Caco-2 (cell line): ENCODE measurements around the gene ZNF146. TPM values are rescaled to one million over a fixed set of nuclear protein-coding genes. Genes with fewer than 3 reads are reported as not detected.
"Not testable (repeated sequence)": the region's sequence is repeated elsewhere in the genome, so short reads cannot be mapped to it uniquely, and the experiment has no call there.

Experiments
- BruUV-seq: library from RNA; stranded (reverse); fragments of 400-500 nt; replicated peaks from 2 replicates; lab custom pipeline; 2021; lab: Mats Ljungman, UMichigan
- CTCF ChIA-PET: fragments of 300-600 bp; sonication (Branson Sonifier 250); formaldehyde crosslinking; loops from one replicate; lab custom pipeline; 2022; ENCODE audit warnings: antibody characterized with exemption; lab: Charles Lee
- POLR2A ChIA-PET: fragments of 300-600 bp; sonication (Branson Sonifier 250); formaldehyde crosslinking; loops from one replicate; lab custom pipeline; 2022; ENCODE audit warnings: antibody characterized with exemption; lab: Charles Lee
- DNase-seq, 2 experiments: peaks; one replicate each; pipeline versions ENCODE4 v3.0.0 to v3.0.0-alpha.2; 2020 to 2022
- H3K27me3 ChIP-seq: replicated peaks from 2 replicates; pipeline ENCODE4 v1.6.0; 2011; ENCODE audit warnings: low read length; ENCODE audit not compliant: control insufficient read depth, insufficient read depth
- H3K36me3 ChIP-seq: 2 replicates; pipeline ENCODE4 v1.5.1; 2011; ENCODE audit warnings: low read length; ENCODE audit not compliant: control insufficient read depth, insufficient read depth
- H3K4me1 ChIP-seq: fragments of 250-450 bp; sonication (Bioruptor Pico); 2 replicates; pipeline ENCODE4 v1.5.1; 2020; ENCODE audit warnings: mild to moderate bottlenecking
- H3K4me3 ChIP-seq: 2 replicates; pipeline ENCODE4 v1.5.1; 2011; ENCODE audit warnings: low read depth, mild to moderate bottlenecking, control low read depth, low read length
- H3K9me3 ChIP-seq: fragments of 250-450 bp; sonication (Bioruptor Pico); 2 replicates; pipeline ENCODE4 v1.5.1; 2020; ENCODE audit warnings: mild to moderate bottlenecking, moderate library complexity
- H3K27ac Mint-ChIP-seq: one replicate; pipeline ENCODE4 v1.8.0; 2022; ENCODE audit warnings: mixed read lengths; ENCODE audit not compliant: unreplicated experiment
- H3K27me3 Mint-ChIP-seq: one replicate; pipeline ENCODE4 v1.8.0; 2022; ENCODE audit warnings: mixed read lengths; ENCODE audit not compliant: insufficient read depth, unreplicated experiment
- H3K36me3 Mint-ChIP-seq: one replicate; pipeline ENCODE4 v1.8.0; 2022; ENCODE audit warnings: mild to moderate bottlenecking, mixed read lengths; ENCODE audit not compliant: insufficient read depth, unreplicated experiment
- H3K4me1 Mint-ChIP-seq: one replicate; pipeline ENCODE4 v1.8.0; 2022; ENCODE audit warnings: low read depth, mixed read lengths; ENCODE audit not compliant: unreplicated experiment
- H3K4me3 Mint-ChIP-seq: one replicate; pipeline ENCODE4 v1.8.0; 2022; ENCODE audit warnings: mild to moderate bottlenecking, moderate library complexity, mixed read lengths; ENCODE audit not compliant: unreplicated experiment
- H3K9me3 Mint-ChIP-seq: one replicate; pipeline ENCODE4 v1.8.0; 2022; ENCODE audit warnings: mixed read lengths; ENCODE audit not compliant: unreplicated experiment
- CTCF ChIP-seq, 2 experiments: fragments of 200-600 bp in 1 of 2; IDR thresholded peaks; 1 replicate in 1 of 2; 2 replicates in 1 of 2; pipeline versions ENCODE4 v1.5.1 to v1.8.0; 2011 to 2022; ENCODE audit warnings: antibody characterized with exemption in 1 of 2, control low read depth in 1 of 2, inconsistent platforms in 1 of 2, low read depth in 1 of 2, low read length in 1 of 2, mild to moderate bottlenecking in 1 of 2, moderate library complexity in 1 of 2; ENCODE audit not compliant: insufficient read depth in 1 of 2, severe bottlenecking in 1 of 2, unreplicated experiment in 1 of 2
- intact Hi-C: fragments of 100-400 bp; cut with micrococcal nuclease; formaldehyde crosslinking; loops from one replicate; pipeline ENCODE4 v1.10.0; 2022; ENCODE audit not compliant: unreplicated experiment
- total RNA-seq: library from RNA; stranded (reverse); gene quantifications from 2 replicates; pipeline ENCODE4 v1.2.3, GENCODE V29; 2022

The ZNF146 gene
- total RNA-seq, 1 experiment from 2014 or later, result 76.4 TPM

- DNase-seq, result no peak
- H3K4me3 Mint-ChIP-seq, result no peak overlapping the region
- no peaks in the 10 kb centered on the region for H3K36me3 ChIP-seq
- peaks cover 4% of the 10 kb centered on the region; the same call in 1 of the 2 replicates for H3K4me1 ChIP-seq
- POLR2A ChIA-PET, result no interaction called here
- intact Hi-C loops, result no loop called here
- H3K9me3 Mint-ChIP-seq, result no peaks in the 10 kb centered on the region
- H3K27ac Mint-ChIP-seq, result no peak overlapping the region
- H3K9me3 ChIP-seq, result 0 out of 2 replicates have a peak, but pooled peaks cover 4% of the 10 kb centered on the region
- H3K27me3 ChIP-seq, result no peaks in the 10 kb centered on the region
- no peaks in the 10 kb centered on the region for H3K27me3 Mint-ChIP-seq
- no peak for TF ChIP-seq CTCF (IDR thresholded peaks at IDR 0.05; ENCODE audit: insufficient read depth in 1 of 2, low read depth in 1 of 2, low read length in 1 of 2, severe bottlenecking in 1 of 2, unreplicated experiment in 1 of 2)
- H3K4me1 Mint-ChIP-seq, result peaks cover 7% of the 10 kb centered on the region
- H3K36me3 Mint-ChIP-seq, result no peaks in the 10 kb centered on the region
- BruUV-seq, result no TSS peak
- H3K4me3 ChIP-seq, result no peak overlapping the region
- CTCF ChIA-PET, result interaction anchor here (0.7 to 5.3 kb wide), 2 partner anchors 9 to 45 kb away, joined by 3 to 24 read pairs; no protein-coding TSS in a partner anchor
Observed at GRCh38 chr19:36172852-36173251, 42.1 kb upstream of the ZNF146 start.

- H3K4me3 Mint-ChIP-seq, H3K27me3 Mint-ChIP-seq, H3K36me3 Mint-ChIP-seq, H3K9me3 Mint-ChIP-seq, H3K36me3 ChIP-seq, H3K27ac Mint-ChIP-seq, POLR2A ChIA-PET, H3K9me3 ChIP-seq, H3K27me3 ChIP-seq, H3K4me3 ChIP-seq, BruUV-seq, intact Hi-C loops, DNase-seq, H3K4me1 Mint-ChIP-seq, H3K4me1 ChIP-seq: not testable (repeated sequence)
- CTCF ChIA-PET, result interaction anchor here (0.6 to 5.3 kb wide), 2 partner anchors 46 to 188 kb away, joined by 3 to 24 read pairs; no protein-coding TSS in a partner anchor
Observed at GRCh38 chr19:36173846-36174245, 41.1 kb upstream of the ZNF146 start.

- H3K4me3 Mint-ChIP-seq, H3K4me1 ChIP-seq, BruUV-seq, H3K4me1 Mint-ChIP-seq, CTCF ChIA-PET, H3K36me3 Mint-ChIP-seq, H3K4me3 ChIP-seq, H3K27ac Mint-ChIP-seq, H3K27me3 Mint-ChIP-seq, H3K27me3 ChIP-seq, H3K9me3 ChIP-seq, H3K36me3 ChIP-seq, POLR2A ChIA-PET, intact Hi-C loops, DNase-seq: not testable (repeated sequence)
- H3K9me3 Mint-ChIP-seq, result peaks cover 10% of the 10 kb centered on the region
Observed at GRCh38 chr19:36179077-36179476, 35.8 kb upstream of the ZNF146 start.

- Mint-ChIP-seq H3K36me3 (peaks cover 15% of the 10 kb centered on the region), H3K9me3 (peaks cover 10% of the 10 kb centered on the region), H3K4me3 (no peak overlapping the region), H3K27ac (peak overlapping the region; percentile 39), H3K27me3 (no peaks in the 10 kb centered on the region), H3K4me1 (no peaks in the 10 kb centered on the region)
- intact Hi-C loops, result no loop called here
- ChIA-PET CTCF (interaction anchor here (0.6 to 1.1 kb wide), 2 partner anchors 10 to 55 kb away, joined by 3 to 4 read pairs; no protein-coding TSS in a partner anchor), POLR2A (interaction anchor here (1.6 kb wide), 1 partner anchor 55 kb away, joined by 4 read pairs; no protein-coding TSS in a partner anchor)
- Histone ChIP-seq H3K36me3 (no peaks in the 10 kb centered on the region; the same call in 1 of the 2 replicates), H3K4me3 (no peak overlapping the region), H3K27me3 (no peaks in the 10 kb centered on the region), H3K9me3 (peaks cover 4% of the 10 kb centered on the region; the same call in 1 of the 2 replicates), H3K4me1 (peaks cover 10% of the 10 kb centered on the region; the same call in 1 of the 2 replicates)
- no peak for TF ChIP-seq CTCF (IDR thresholded peaks at IDR 0.05; ENCODE audit: insufficient read depth in 1 of 2, low read depth in 1 of 2, low read length in 1 of 2, severe bottlenecking in 1 of 2, unreplicated experiment in 1 of 2)
- BruUV-seq, result no TSS peak
- peak; percentile 24 to 55 for DNase-seq
Observed at GRCh38 chr19:36182612-36183244, 32.2 kb upstream of the ZNF146 start.
